GM12801 (cell line): ENCODE results near the gene ABHD12B.

Source experiments
- TF ChIP-seq, protein P1 (sequence below): IDR thresholded peaks from one replicate; pipeline ENCODE4 v1.5.1; 2011; ENCODE audit warnings: control low read depth; ENCODE audit not compliant: insufficient read length; ENCODE audit errors: extremely low read depth

ABHD12B gene

DNA sequence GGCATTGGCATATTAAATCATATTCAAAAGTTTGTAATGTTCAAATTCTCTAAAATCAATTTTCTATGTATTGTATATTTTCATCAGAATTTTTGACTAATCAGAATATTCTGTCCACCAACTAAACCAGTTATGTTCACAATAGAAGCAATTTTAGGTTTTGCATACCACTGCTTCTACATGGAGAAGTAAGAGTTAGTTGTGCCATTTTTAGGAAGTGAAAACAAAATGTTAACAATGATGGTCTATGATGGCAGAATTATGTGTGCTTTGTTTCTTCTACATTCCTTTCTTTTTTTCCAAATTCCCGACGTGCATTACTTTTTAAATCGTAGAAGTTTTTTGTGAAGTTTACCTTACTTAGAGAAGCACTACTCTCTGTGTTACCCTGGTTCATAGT, 29.5 kb downstream of the ABHD12B start:
- TF ChIP-seq, protein P1, sequence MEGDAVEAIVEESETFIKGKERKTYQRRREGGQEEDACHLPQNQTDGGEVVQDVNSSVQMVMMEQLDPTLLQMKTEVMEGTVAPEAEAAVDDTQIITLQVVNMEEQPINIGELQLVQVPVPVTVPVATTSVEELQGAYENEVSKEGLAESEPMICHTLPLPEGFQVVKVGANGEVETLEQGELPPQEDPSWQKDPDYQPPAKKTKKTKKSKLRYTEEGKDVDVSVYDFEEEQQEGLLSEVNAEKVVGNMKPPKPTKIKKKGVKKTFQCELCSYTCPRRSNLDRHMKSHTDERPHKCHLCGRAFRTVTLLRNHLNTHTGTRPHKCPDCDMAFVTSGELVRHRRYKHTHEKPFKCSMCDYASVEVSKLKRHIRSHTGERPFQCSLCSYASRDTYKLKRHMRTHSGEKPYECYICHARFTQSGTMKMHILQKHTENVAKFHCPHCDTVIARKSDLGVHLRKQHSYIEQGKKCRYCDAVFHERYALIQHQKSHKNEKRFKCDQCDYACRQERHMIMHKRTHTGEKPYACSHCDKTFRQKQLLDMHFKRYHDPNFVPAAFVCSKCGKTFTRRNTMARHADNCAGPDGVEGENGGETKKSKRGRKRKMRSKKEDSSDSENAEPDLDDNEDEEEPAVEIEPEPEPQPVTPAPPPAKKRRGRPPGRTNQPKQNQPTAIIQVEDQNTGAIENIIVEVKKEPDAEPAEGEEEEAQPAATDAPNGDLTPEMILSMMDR, result no peak

DNA sequence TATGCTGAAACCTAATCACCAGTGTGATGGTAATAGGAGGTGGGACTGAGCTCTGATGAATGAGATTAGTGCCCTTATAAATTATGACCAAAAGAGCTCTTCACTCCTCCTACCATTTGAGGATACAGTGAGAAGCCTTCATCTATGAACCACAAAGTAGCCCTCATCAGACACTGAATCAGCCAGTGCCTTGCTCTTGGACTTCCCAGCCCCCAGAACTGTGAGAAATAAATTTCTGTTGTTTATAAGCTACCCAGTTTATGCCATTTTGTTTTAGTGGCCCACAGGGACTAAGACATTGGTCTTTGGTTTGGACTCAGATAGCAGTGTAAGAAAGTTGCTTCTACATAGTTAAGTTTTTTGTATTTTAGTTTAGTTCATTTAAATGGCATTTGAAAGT, 32.9 kb downstream of the ABHD12B start:
- TF ChIP-seq, protein P1, result no peak

DNA sequence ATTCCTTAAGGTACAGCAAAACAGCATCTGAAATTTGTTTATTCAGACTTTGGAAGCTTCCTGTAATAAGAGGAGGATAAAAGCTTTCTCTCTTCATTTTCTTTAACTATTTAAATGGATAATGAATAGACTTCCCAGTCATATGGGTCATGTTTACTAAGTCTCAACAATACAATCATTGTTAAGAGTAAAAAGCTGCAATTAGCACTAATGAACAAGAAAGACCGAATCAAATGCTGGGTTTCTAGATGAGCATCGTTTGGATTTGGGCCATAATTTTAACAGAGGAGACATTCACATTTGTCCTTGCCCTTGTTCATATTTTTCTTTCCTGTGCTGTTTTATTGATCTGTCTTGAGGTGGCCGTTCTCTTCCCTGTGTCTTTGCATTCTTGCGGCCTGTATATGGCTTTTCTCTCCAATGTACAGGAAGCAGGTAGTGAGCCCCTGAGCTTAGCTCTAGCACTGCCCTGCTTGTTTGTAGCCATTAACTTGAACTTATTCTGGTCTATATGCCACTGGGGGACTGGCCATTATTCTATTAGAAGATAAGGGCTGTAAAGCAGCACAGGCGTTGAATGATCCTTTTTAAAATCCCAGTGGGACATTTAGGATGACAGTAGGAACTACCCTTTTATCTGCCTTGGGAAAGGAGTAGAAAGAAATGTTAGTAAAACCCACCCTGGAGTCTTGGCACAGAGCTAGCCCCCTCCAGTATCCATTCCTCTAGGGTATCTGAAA, 34.6 kb downstream of the ABHD12B start:
- TF ChIP-seq, protein P1, result no peak

DNA sequence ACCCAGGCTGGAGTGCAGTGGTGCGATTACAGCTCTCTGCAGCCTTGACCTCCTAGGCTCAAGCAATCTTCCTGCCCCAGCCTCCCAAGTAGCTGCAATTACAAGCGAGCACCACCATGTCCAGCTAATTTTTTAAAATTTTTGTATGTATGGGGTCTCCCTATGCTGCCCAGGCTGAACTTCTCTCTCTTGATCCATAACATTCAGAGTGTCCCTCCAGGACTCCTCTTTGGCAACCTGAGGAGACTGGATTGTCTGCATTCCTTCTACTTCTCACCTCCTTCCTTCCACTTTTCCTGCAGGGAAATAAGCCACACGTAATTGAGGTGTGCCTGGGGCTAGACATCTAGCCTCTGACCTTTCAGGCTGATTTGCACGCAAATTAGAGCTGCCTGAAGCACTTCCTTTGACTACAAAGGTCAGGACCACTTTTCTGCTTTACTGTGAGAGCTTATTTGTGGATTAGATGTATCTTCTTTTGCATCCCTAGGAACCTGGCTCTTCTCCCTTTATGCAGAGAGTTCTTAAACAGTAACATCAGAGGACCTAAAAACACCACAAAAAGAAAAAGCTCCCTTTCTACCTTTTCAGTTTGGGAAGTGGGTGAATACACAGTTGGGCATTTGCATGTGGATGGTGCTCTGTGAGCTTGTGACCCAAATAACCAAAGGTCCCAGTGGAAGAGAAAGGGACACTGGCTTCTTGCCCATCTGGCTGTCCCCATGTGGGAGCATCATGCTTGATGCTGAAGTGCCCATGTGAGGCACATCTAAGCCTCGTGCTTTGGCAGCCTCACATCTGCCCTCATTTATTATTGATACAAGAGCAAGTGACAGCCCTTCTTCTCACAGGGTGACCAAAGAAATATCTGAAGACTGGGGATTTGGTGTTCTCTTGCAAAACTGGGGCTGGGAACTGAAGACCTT, 38.9 kb downstream of the ABHD12B start:
- TF ChIP-seq, protein P1, result no peak

DNA sequence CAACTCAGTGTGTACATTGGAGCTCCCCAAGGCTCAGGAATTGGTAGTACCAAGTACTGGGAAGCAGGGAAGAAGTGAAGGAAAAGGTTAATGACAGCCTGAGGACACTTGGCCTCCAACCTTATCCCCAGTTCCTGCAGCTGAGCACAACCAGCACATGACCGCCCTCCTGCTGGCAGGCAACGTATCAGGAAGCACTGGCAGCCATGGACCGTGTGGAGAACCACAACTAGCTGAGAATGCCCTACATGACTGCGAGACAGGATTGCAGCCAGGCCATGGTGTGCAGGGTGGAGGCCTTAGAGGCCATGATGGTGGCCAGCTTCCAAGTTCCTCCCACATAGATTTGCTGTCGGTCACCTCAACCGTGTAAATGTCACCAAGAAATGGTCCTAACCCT, 45.6 kb downstream of the ABHD12B start:
- TF ChIP-seq, protein P1, result no peak

DNA sequence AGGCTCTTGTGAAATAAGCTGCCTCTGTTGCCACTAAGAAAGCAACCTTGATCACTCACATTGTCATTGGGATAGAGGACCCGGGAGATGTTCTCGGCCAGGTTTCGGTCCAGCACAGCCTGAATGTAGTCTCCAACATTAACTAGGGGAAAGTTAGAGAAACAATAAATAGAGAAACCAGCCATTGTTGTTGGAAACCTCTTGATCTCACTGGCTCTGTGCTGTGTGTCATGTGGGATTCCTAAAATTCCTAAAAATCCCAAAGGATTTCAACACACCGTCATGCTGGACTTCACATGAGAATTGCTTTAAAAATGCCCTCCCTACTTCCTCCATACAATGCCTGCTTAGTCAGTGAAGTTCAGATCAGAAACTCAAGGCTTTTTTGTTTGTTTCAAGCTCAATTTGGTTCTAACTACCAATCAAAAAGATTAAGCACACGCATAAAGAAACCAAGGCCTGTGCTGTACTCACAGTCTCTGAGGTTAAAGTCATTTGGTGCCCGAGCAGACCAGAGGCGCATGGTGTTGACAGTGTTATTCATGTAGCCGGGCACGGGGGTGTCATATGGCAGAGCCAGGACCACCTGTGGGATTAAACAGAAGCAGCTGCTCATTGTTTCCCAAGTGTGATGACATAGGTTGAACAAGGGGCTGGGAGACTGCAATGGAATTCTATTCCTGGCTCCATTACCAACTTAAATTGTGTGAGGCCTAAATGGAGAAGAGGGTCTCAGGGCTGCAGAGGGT, 48.8 kb downstream of the ABHD12B start:
- TF ChIP-seq, protein P1, result no peak

DNA sequence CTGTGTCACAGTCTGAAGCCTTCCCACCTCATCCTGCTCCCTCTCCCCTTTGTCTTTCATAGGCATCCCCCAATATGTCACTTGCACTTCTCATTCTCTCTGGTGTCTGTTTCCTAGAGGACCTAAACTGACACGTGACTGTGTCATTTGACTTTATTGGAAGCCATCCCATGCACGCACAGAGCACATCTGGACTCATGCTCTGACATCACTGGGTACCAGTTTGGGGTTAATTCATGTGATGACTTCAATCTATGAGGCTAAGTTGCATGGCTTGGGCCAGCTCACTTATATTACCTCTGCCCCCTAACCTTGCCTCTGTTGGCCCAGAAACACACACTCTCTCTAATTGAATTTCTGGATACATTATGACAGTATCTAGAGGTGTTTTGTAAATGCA, 51.0 kb downstream of the ABHD12B start:
- TF ChIP-seq, protein P1, result no peak
